OCI-LY3 (cell line): ENCODE results near the gene CEACAM5.

ENCODE experiments used
- EZH2phosphoT487 ChIP-seq: fragments of 200-600 bp; shearing (Covaris generic); IDR thresholded peaks from 2 replicates; pipeline ENCODE4 v1.6.1; 2018; ENCODE audit warnings: antibody characterized with exemption, mixed run types, low read depth
- TF ChIP-seq, protein P1 (sequence below): fragments of 200-600, 300-600 bp; sonication (generic); IDR thresholded peaks from 2 replicates; pipeline ENCODE4 v1.5.1; 2014; ENCODE audit warnings: antibody characterized with exemption, low read length, low read depth

DNA sequence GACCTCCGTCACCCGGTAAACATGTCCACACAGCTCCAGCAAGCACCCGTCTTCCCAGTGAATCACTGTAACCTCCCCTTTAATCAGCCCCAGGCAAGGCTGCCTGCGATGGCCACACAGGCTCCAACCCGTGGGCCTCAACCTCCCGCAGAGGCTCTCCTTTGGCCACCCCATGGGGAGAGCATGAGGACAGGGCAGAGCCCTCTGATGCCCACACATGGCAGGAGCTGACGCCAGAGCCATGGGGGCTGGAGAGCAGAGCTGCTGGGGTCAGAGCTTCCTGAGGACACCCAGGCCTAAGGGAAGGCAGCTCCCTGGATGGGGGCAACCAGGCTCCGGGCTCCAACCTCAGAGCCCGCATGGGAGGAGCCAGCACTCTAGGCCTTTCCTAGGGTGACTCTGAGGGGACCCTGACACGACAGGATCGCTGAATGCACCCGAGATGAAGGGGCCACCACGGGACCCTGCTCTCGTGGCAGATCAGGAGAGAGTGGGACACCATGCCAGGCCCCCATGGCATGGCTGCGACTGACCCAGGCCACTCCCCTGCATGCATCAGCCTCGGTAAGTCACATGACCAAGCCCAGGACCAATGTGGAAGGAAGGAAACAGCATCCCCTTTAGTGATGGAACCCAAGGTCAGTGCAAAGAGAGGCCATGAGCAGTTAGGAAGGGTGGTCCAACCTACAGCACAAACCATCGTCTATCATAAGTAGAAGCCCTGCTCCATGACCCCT lies 9.0 kb upstream of the CEACAM5 start:
- TF ChIP-seq, protein P1, sequence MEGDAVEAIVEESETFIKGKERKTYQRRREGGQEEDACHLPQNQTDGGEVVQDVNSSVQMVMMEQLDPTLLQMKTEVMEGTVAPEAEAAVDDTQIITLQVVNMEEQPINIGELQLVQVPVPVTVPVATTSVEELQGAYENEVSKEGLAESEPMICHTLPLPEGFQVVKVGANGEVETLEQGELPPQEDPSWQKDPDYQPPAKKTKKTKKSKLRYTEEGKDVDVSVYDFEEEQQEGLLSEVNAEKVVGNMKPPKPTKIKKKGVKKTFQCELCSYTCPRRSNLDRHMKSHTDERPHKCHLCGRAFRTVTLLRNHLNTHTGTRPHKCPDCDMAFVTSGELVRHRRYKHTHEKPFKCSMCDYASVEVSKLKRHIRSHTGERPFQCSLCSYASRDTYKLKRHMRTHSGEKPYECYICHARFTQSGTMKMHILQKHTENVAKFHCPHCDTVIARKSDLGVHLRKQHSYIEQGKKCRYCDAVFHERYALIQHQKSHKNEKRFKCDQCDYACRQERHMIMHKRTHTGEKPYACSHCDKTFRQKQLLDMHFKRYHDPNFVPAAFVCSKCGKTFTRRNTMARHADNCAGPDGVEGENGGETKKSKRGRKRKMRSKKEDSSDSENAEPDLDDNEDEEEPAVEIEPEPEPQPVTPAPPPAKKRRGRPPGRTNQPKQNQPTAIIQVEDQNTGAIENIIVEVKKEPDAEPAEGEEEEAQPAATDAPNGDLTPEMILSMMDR: no peak
- TF ChIP-seq EZH2phosphoT487: no peak
